PC-9 (cell line): ENCODE results near the gene EDAR. TPM values are rescaled to one million over a fixed set of nuclear protein-coding genes. Genes with fewer than 3 reads are reported as not detected.

ENCODE experiments used
- BruUV-seq: library from RNA; stranded (reverse); fragments of 400-500 nt; replicated peaks from 2 replicates; lab custom pipeline; 2021; lab: Mats Ljungman, UMichigan
- CTCF ChIA-PET: fragments of 300-600 bp; sonication (Branson Sonifier 250); formaldehyde crosslinking; loops from one replicate; lab custom pipeline; 2022; ENCODE audit warnings: antibody characterized with exemption; lab: Charles Lee
- POLR2A ChIA-PET: fragments of 300-600 bp; sonication (Branson Sonifier 250); formaldehyde crosslinking; loops from one replicate; lab custom pipeline; 2022; ENCODE audit warnings: antibody characterized with exemption; ENCODE audit not compliant: unreplicated experiment; lab: Charles Lee
- DNase-seq, 2 experiments: peaks; one replicate each; pipeline versions ENCODE4 v3.0.0 to v3.0.0-alpha.2; 2015 to 2022; ENCODE audit warnings: mixed read lengths in 1 of 2
- H2AFZ ChIP-seq: fragments of 200-600 bp; sonication (generic); 2 replicates; pipeline ENCODE4 v1.8.1; 2017; ENCODE audit warnings: antibody characterized with exemption
- H3F3A ChIP-seq: fragments of 200-600 bp; sonication (generic); 2 replicates; pipeline ENCODE4 v1.8.1; 2017; ENCODE audit warnings: antibody characterized with exemption, mild to moderate bottlenecking, low read depth; ENCODE audit not compliant: insufficient read depth
- H3K27ac ChIP-seq: fragments of 200-600 bp; sonication (generic); 2 replicates; pipeline ENCODE4 v1.6.1; 2016; ENCODE audit warnings: mixed run types
- H3K27me3 ChIP-seq: fragments of 200-600 bp; sonication (generic); 2 replicates; pipeline ENCODE4 v1.6.1; 2016; ENCODE audit warnings: low read depth, mixed run types; ENCODE audit not compliant: insufficient read depth
- H3K36me3 ChIP-seq: fragments of 200-600 bp; sonication (generic); 2 replicates; pipeline ENCODE4 v1.6.1; 2016; ENCODE audit warnings: low read depth, mixed run types
- H3K4me1 ChIP-seq: fragments of 200-600 bp; sonication (generic); replicated peaks from 2 replicates; pipeline ENCODE4 v1.6.1; 2016; ENCODE audit warnings: mixed run types; ENCODE audit not compliant: insufficient read depth
- H3K4me2 ChIP-seq: fragments of 200-600 bp; sonication (generic); 2 replicates; pipeline ENCODE4 v1.6.1; 2017; ENCODE audit warnings: mixed run types
- H3K4me3 ChIP-seq: fragments of 200-600 bp; sonication (generic); 2 replicates; pipeline ENCODE4 v1.6.1; 2016; ENCODE audit warnings: mixed run types
- H3K79me2 ChIP-seq: fragments of 200-600 bp; sonication (generic); 2 replicates; pipeline ENCODE4 v1.6.1; 2017; ENCODE audit warnings: low read depth, mixed run types
- H3K9me2 ChIP-seq: fragments of 200-600 bp; sonication (generic); 2 replicates; pipeline ENCODE4 v1.8.1; 2017; ENCODE audit warnings: mild to moderate bottlenecking; ENCODE audit not compliant: insufficient read depth
- H3K9me3 ChIP-seq: fragments of 200-600 bp; sonication (generic); 2 replicates; pipeline ENCODE4 v1.8.1; 2016; ENCODE audit warnings: low read depth; ENCODE audit not compliant: insufficient read depth
- H4K20me1 ChIP-seq: fragments of 200-600 bp; sonication (generic); 2 replicates; pipeline ENCODE4 v1.8.1; 2017; ENCODE audit not compliant: insufficient read depth
- CTCF ChIP-seq: fragments of 200-600 bp; sonication (generic); conservative IDR thresholded peaks from 2 replicates; pipeline ENCODE4 v1.6.1; 2017; ENCODE audit warnings: mixed run types, antibody characterized with exemption, mild to moderate bottlenecking, moderate library complexity
- EZH2 ChIP-seq: fragments of 200-600 bp; sonication (generic); IDR thresholded peaks from 2 replicates; pipeline ENCODE4 v1.8.0; 2017; ENCODE audit warnings: antibody characterized with exemption, low read depth
- intact Hi-C: fragments of 100-400 bp; cut with micrococcal nuclease; formaldehyde crosslinking; loops from one replicate; pipeline ENCODE4 v1.10.0; 2022; ENCODE audit not compliant: unreplicated experiment
- total RNA-seq: library from RNA; stranded (reverse); gene quantifications from 2 replicates; pipeline ENCODE4 v1.2.3, GENCODE V29; 2021

EDAR gene
- total RNA-seq, 1 experiment from 2014 or later, result not detected

- Histone ChIP-seq H3K27me3 (no peaks in the 10 kb centered on the region), H3K9me3 (no peaks in the 10 kb centered on the region), H4K20me1 (no peaks in the 10 kb centered on the region), H3K27ac (no peak overlapping the region), H3F3A (peaks cover under 1% of the 10 kb centered on the region; the same call in 1 of the 2 replicates), H3K79me2 (no peaks in the 10 kb centered on the region), H3K36me3 (no peaks in the 10 kb centered on the region), H3K4me2 (no peak overlapping the region), H2AFZ (no peak overlapping the region), H3K4me3 (no peak overlapping the region), H3K9me2 (no peaks in the 10 kb centered on the region), H3K4me1 (peaks cover 16% of the 10 kb centered on the region)
- ChIA-PET CTCF (no interaction called here), POLR2A (no interaction called here)
- intact Hi-C loops, result no loop called here
- no TSS peak for BruUV-seq
- no peak for DNase-seq
- TF ChIP-seq EZH2, result no peak
- no peak for TF ChIP-seq CTCF
Measured at GRCh38 chr2:109018452-109018851, 29.4 kb upstream of the EDAR start.

- DNase-seq, result no peak
- ChIA-PET POLR2A (no interaction called here), CTCF (no interaction called here)
- H3K9me3 ChIP-seq, result no peaks in the 10 kb centered on the region
- no peaks in the 10 kb centered on the region for H3K36me3 ChIP-seq
- H4K20me1 ChIP-seq, result no peaks in the 10 kb centered on the region
- no peaks in the 10 kb centered on the region for H3K27me3 ChIP-seq
- H3K9me2 ChIP-seq, result no peaks in the 10 kb centered on the region
- TF ChIP-seq CTCF, result no peak
- TF ChIP-seq EZH2, result no peak
- H3K27ac ChIP-seq, result no peak overlapping the region
- peaks cover 28% of the 10 kb centered on the region for H3K4me1 ChIP-seq
- H3K4me3 ChIP-seq, result no peak overlapping the region
- no TSS peak for BruUV-seq
- H3F3A ChIP-seq, result peaks cover 10% of the 10 kb centered on the region; the same call in 1 of the 2 replicates
- intact Hi-C loops, result no loop called here
- no peak overlapping the region for H2AFZ ChIP-seq
- no peak overlapping the region for H3K4me2 ChIP-seq
- no peaks in the 10 kb centered on the region for H3K79me2 ChIP-seq
Measured at GRCh38 chr2:109017017-109017416, 28.0 kb upstream of the EDAR start.

- no peak overlapping the region for H3K27ac ChIP-seq
- no peak overlapping the region for H3K4me3 ChIP-seq
- no peaks in the 10 kb centered on the region for H4K20me1 ChIP-seq
- no peaks in the 10 kb centered on the region for H3K79me2 ChIP-seq
- no peak for DNase-seq
- TF ChIP-seq EZH2 (no peak), CTCF (no peak)
- H3K27me3 ChIP-seq, result no peaks in the 10 kb centered on the region
- no peaks in the 10 kb centered on the region for H3K36me3 ChIP-seq
- peaks cover 10% of the 10 kb centered on the region; the same call in 1 of the 2 replicates for H3F3A ChIP-seq
- peaks cover 28% of the 10 kb centered on the region for H3K4me1 ChIP-seq
- ChIA-PET CTCF (no interaction called here), POLR2A (no interaction called here)
- intact Hi-C loops, result no loop called here
- BruUV-seq, result no TSS peak
- H2AFZ ChIP-seq, result no peak overlapping the region
- H3K9me2 ChIP-seq, result no peaks in the 10 kb centered on the region
- H3K4me2 ChIP-seq, result no peak overlapping the region
- no peaks in the 10 kb centered on the region for H3K9me3 ChIP-seq
Measured at GRCh38 chr2:109016376-109016775, 27.4 kb upstream of the EDAR start.
